Right atrium auricular region (tissue), 2 donors: Measurements from ENCODE around the gene CHADL. TPM values are rescaled to one million over a fixed set of nuclear protein-coding genes. Genes with fewer than 3 reads are reported as not detected.
"Not testable (repeated sequence)": the region's sequence is repeated elsewhere in the genome, so short reads cannot be mapped to it uniquely, and the experiment has no call there.

Source experiments
- DNase-seq: peaks from one replicate; pipeline ENCODE4 v3.0.0-alpha.2; 2019; ENCODE audit warnings: low spot score
- H3K27ac ChIP-seq, 2 donors: fragments of 200-600 bp; sonication (generic); 1 replicate in 1 of 2; 2 replicates in 1 of 2; pipeline ENCODE4 v1.5.1; 2016 to 2019
- H3K27me3 ChIP-seq, 2 donors: fragments of 200-600 bp; sonication (generic); one replicate each; pipeline versions ENCODE4 v1.5.1 to v1.6.0; 2017 to 2019
- H3K36me3 ChIP-seq: fragments of 200-600 bp; sonication (generic); one replicate; pipeline ENCODE4 v1.5.1; 2016
- H3K4me1 ChIP-seq, 2 donors: fragments of 200-600 bp; sonication (generic); one replicate each; pipeline versions ENCODE4 v1.5.1 to v1.6.0; 2017 to 2019
- H3K4me3 ChIP-seq, 2 donors: fragments of 200-600 bp; sonication (generic); 1 replicate in 1 of 2; 2 replicates in 1 of 2; pipeline ENCODE4 v1.5.1; 2017 to 2019; ENCODE audit warnings: mild to moderate bottlenecking in 1 of 2, moderate library complexity in 1 of 2
- H3K9me3 ChIP-seq, 2 donors: fragments of 200-600 bp; sonication (generic); one replicate each; pipeline ENCODE4 v1.5.1; 2019
- microRNA-seq, 2 donors: library from miRNA; unstranded; fragments of <30 nt; microRNA quantifications; one replicate each; pipeline ENCODE4, GENCODE V29; 2016 to 2017; ENCODE audit warnings: borderline number of aligned reads in 2 of 2, borderline replicate concordance in 1 of 2
- total RNA-seq, 2 donors: library from RNA; depleted of rRNA; stranded (reverse); fragments of >200 nt; gene quantifications; one replicate each; pipeline ENCODE4 v1.1.0, GENCODE V29; 2016
- TF ChIP-seq, protein P1 (sequence below), 2 donors: fragments of 200-600 bp; sonication (generic); IDR thresholded peaks; one replicate each; pipeline ENCODE4 v1.5.1; 2019; ENCODE audit warnings: antibody characterized with exemption in 2 of 2

The CHADL gene
- total RNA-seq, 2 donors from 2014 or later: 8.3 to 16.1 TPM

DNA sequence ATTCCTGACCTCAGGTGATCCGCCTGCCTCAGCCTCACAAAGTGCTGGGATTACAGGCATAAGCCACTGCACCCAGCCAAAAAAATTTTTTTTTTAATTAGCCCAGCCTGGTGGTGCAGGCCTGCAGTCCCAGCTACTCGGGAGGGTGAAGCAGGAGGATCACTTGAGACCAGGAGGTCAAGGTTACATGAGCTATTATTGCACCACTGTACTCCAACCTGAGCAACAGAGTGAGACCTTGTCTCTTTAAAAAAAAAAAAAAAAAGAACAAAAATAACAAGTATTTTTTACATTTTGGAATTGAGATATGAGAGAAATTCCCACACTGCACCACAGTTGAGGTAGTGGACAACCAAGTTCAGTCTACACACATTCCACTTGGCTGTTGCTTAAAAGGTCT lies 49.3 kb downstream of the CHADL start:
- TF ChIP-seq, protein P1, sequence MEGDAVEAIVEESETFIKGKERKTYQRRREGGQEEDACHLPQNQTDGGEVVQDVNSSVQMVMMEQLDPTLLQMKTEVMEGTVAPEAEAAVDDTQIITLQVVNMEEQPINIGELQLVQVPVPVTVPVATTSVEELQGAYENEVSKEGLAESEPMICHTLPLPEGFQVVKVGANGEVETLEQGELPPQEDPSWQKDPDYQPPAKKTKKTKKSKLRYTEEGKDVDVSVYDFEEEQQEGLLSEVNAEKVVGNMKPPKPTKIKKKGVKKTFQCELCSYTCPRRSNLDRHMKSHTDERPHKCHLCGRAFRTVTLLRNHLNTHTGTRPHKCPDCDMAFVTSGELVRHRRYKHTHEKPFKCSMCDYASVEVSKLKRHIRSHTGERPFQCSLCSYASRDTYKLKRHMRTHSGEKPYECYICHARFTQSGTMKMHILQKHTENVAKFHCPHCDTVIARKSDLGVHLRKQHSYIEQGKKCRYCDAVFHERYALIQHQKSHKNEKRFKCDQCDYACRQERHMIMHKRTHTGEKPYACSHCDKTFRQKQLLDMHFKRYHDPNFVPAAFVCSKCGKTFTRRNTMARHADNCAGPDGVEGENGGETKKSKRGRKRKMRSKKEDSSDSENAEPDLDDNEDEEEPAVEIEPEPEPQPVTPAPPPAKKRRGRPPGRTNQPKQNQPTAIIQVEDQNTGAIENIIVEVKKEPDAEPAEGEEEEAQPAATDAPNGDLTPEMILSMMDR (IDR thresholded peaks at IDR 0.05): no peak
- Histone ChIP-seq H3K27me3 (no peaks in the 10 kb centered on the region), H3K4me1 (no peaks in the 10 kb centered on the region), H3K27ac (no peak overlapping the region), H3K36me3 (no peaks in the 10 kb centered on the region), H3K9me3 (no peaks in the 10 kb centered on the region), H3K4me3 (no peak overlapping the region)
- DNase-seq: no peak

DNA sequence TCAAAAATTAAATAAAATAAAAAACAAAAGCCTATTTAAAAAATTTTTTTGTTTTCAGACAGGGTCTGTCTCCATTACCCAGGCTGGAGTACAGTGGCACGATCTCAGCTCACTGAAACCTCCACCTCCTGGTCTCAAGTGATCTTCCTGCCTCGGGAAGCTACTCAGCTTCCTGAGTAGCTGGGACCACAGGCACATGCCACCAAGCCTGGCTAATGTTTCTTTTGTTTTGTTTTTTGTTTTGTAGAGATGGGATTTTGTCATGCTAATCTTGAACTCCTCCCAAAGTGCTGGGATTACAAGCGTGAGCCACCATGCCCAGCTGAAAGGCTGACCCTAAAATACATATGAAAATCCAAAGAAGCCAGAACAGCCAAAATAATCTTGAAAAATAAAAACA lies 56.1 kb downstream of the CHADL start:
- DNase-seq: no peak
- Histone ChIP-seq H3K4me3 (no peak overlapping the region), H3K9me3 (no peaks in the 10 kb centered on the region), H3K27ac (no peak overlapping the region), H3K27me3 (no peaks in the 10 kb centered on the region), H3K36me3 (peaks cover 7% of the 10 kb centered on the region), H3K4me1 (no peaks in the 10 kb centered on the region)
- TF ChIP-seq, protein P1 (IDR thresholded peaks at IDR 0.05): no peak

DNA sequence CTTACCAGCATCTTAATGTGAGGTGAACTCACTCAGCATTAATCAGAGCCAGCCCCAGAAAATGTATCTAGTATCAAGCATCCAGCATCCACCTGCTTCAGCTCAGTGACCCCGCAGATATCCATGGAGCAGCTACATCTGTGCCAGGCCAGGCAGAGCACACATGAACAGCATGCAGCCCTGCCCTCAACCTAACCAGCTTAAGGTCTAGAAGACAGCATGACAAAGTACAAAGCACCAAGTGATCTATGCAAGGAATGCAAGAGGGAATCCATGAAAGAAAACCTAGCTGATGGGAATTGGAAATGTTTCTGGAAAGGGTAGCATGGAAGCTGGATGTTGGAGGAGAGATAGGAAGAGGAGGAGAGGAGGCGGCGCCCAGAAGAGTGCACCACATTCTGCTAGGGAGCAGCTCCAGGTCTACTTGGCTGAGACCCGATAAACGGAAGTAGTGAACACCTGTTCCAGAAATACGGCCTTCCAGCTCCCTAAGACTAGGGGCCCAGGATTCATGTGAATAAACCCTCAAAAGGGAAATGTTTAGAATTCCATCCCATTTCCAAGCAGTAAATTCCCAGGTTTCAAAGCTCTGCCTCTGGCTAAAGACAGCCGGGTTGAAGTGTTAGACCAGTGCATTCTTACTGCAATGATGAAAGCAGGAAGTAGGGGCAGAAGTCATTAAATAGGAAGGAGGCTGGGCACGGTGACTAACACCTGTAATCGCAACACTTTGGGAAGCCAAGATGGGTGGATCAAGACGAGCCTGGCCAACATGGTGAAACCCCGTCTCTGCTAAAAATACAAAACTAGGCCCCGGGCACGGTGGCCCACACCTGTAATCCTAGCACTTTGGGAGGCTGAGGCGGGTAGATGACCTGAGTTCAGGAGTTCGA lies 59.1 kb downstream of the CHADL start:
- Histone ChIP-seq H3K27me3 (no peaks in the 10 kb centered on the region), H3K4me1 (peaks cover 0 to 7% of the 10 kb centered on the region in 2 donors), H3K36me3 (peaks cover 25% of the 10 kb centered on the region), H3K4me3 (no peak overlapping the region), H3K27ac (no peak overlapping the region), H3K9me3 (no peaks in the 10 kb centered on the region)
- DNase-seq: no peak
- TF ChIP-seq, protein P1 (IDR thresholded peaks at IDR 0.05): no peak

DNA sequence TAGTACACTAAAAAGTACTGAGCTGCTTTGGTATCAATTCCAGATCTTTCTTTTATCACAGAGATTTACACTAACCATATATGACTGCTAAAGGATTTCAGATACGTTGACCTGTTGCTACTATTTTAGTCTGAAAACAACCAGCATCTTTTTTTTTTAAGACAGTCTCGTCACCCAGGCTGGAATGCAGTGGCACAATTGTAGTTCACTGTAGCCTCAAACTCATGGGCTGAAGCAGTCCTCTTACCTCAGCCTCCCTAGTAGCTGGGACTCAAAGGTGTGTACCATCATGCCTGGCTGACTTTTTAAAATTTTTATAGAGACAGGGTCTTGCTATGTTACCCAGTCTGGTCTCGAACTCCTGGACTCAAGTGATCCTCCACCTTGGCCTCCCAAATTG lies 59.8 kb downstream of the CHADL start:
- no peaks in the 10 kb centered on the region for H3K27me3 ChIP-seq
- no peak for DNase-seq
- no peak overlapping the region for H3K27ac ChIP-seq
- peaks cover 32% of the 10 kb centered on the region for H3K36me3 ChIP-seq
- H3K4me3 ChIP-seq: no peak overlapping the region
- H3K9me3 ChIP-seq: no peaks in the 10 kb centered on the region
- TF ChIP-seq, protein P1 (IDR thresholded peaks at IDR 0.05): no peak
- peaks cover 0 to 8% of the 10 kb centered on the region in 2 donors for H3K4me1 ChIP-seq

DNA sequence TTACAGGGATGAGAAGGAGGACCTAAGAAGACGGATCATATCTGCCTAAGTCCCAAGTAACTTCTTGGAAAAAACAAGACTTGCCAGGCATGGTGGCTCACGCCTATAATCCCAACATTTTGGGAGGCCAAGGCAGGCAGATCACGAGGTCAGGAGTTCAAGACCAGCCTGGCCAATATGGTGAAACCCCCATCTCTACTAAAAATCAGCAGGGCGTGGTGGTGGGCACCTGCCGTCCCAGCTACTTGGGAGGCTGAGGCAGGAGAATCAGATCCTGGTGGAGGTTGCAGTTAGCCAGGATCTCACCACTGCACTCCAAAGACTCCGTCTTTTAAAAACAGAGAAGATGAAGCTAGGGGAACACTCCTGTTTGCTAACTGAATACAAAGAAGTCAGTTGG lies 60.4 kb downstream of the CHADL start:
- H3K4me3 ChIP-seq, H3K27ac ChIP-seq, DNase-seq, H3K9me3 ChIP-seq, H3K27me3 ChIP-seq: not testable (repeated sequence)
- H3K36me3 ChIP-seq: peaks cover 37% of the 10 kb centered on the region
- H3K4me1 ChIP-seq: peaks cover 0 to 13% of the 10 kb centered on the region in 2 donors

Small RNAs within 50 kb of the gene (microRNA-seq; reads per million reads assigned to microRNA genes)
- 0 reads per million in 2 donors for gene MIR6889

Other genes starting within 250 kb of the CHADL start
- gene EP300, start 148.3 kb downstream of the CHADL start, total RNA-seq: 10 to 100 TPM; 28.0 to 41.7 TPM
- gene L3MBTL2, start 35.6 kb downstream of the CHADL start, total RNA-seq: 10 to 100 TPM in 1 of 2 donors, 1 to 10 TPM in 1; 9.0 to 14.6 TPM
- 10 to 100 TPM; 22.3 to 33.3 TPM for gene RANGAP1, start 45.3 kb upstream of the CHADL start, total RNA-seq
- gene ZC3H7B, start 60.6 kb upstream of the CHADL start, total RNA-seq: 10 to 100 TPM; 24.5 to 33.3 TPM
- gene TEF, start 141.0 kb upstream of the CHADL start, total RNA-seq: 10 to 100 TPM; 12.7 to 14.2 TPM
- gene TOB2, start 205.9 kb upstream of the CHADL start, total RNA-seq: 10 to 100 TPM; 49.1 to 55.3 TPM
- gene PHF5A, start 227.8 kb upstream of the CHADL start, total RNA-seq: 10 to 100 TPM; 19.3 to 23.5 TPM
- gene ACO2, start 228.2 kb upstream of the CHADL start, total RNA-seq: 100 to 1,000 TPM; 447 to 604 TPM